Tibial nerve (tissue), 4 donors: ENCODE results near the gene PTPN7. TPM values are rescaled to one million over a fixed set of nuclear protein-coding genes. Genes with fewer than 3 reads are reported as not detected.
A peak's percentile ranks its signal among the peaks of the same experiment; 100 is the strongest.
"Not testable (repeated sequence)": the region's sequence is repeated elsewhere in the genome, so short reads cannot be mapped to it uniquely, and the experiment has no call there.

Experiments used
- DNase-seq, 2 donors: peaks; one replicate each; pipeline ENCODE4 v3.0.0-alpha.2; 2019; ENCODE audit warnings: low spot score in 2 of 2
- H3K27ac ChIP-seq, 4 donors: fragments of 200-600 bp; sonication (generic) in 3 of 4; one replicate each; pipeline ENCODE4 v1.5.1; 2017 to 2019; ENCODE audit warnings: mild to moderate bottlenecking in 1 of 4
- H3K27me3 ChIP-seq, 2 donors: fragments of 200-600 bp; sonication (generic) in 1 of 2; one replicate each; pipeline versions ENCODE4 v1.5.1 to v1.6.0; 2017 to 2019
- H3K36me3 ChIP-seq, 3 donors: fragments of 200-600 bp; sonication (generic); one replicate each; pipeline ENCODE4 v1.5.1; 2018 to 2019
- H3K4me1 ChIP-seq, 4 donors: fragments of 200-600 bp; sonication (generic) in 3 of 4; one replicate each; pipeline ENCODE4 v1.5.1; 2017 to 2019
- H3K4me3 ChIP-seq, 4 donors: fragments of 200-600 bp; sonication (generic) in 3 of 4; one replicate each; pipeline ENCODE4 v1.5.1; 2017 to 2019; ENCODE audit warnings: mild to moderate bottlenecking in 1 of 4, moderate library complexity in 1 of 4
- H3K9me3 ChIP-seq, 4 donors: fragments of 200-600 bp; sonication (generic) in 3 of 4; one replicate each; pipeline ENCODE4 v1.5.1; 2017 to 2019
- EP300 ChIP-seq, 2 donors: sonication (generic); formaldehyde crosslinking; IDR thresholded peaks; one replicate each; pipeline ENCODE4 v1.6.1; 2017; ENCODE audit warnings: antibody characterized with exemption in 2 of 2, mild to moderate bottlenecking in 1 of 2
- POLR2A ChIP-seq, 2 donors: fragments of 450-650 bp; IDR thresholded peaks; one replicate each; pipeline ENCODE4 v1.6.1; 2017; ENCODE audit warnings: antibody characterized with exemption in 2 of 2, mild to moderate bottlenecking in 2 of 2, moderate library complexity in 2 of 2
- WGBS, 2 donors: methylation state at CpG; one replicate each; pipeline ENCODE4 v1.1.5; 2018; 5-methylcytosine and 5-hydroxymethylcytosine counted together
- total RNA-seq, 4 donors: library from RNA; depleted of rRNA; stranded (reverse); fragments of >200 nt; gene quantifications; one replicate each; pipeline ENCODE4 v1.1.0, GENCODE V29; 2016
- TF ChIP-seq, protein P1 (sequence below), 5 experiments: fragments of 200-600 bp in 3 of 5; fragments of 450-650 bp in 2 of 5; sonication (generic) in 3 of 5; IDR thresholded peaks; one replicate each; pipeline ENCODE4 v1.5.1; 2016 to 2019; ENCODE audit warnings: antibody characterized with exemption in 5 of 5, mild to moderate bottlenecking in 3 of 5, moderate library complexity in 2 of 5

PTPN7 gene
- total RNA-seq, 4 donors from 2014 or later = 1.2 to 13.8 (median 6.8) TPM

DNA sequence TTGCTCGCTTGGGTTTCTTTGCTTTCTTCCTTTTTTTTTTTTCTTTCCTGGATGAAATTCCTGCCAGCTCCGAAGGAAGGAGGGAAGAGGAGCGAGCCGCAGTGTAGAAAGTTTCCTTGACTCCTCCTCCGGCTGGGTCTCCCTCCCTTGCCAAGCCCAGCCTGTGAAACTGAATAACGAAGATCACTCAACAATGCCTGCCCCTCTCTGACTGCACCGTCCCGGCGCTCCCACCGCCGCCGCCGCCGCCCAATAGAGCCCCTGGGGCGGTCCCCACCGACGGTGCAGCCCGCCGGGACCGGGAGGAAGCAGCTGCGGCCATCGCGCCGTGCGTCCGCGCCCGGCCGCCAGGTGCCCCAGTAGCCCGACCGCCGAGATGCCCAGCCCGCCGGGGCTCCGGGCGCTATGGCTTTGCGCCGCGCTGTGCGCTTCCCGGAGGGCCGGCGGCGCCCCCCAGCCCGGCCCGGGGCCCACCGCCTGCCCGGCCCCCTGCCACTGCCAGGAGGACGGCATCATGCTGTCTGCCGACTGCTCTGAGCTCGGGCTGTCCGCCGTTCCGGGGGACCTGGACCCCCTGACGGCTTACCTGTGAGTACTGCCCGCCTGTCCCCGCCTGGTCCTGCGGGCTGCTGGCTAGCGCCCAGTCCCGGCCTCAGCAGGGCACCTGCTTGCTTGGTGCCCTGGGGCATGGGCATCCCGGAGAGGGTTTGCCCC is 33.4 kb upstream of the PTPN7 start, which contains the start of gene LGR6:
TSS of gene LGR6 (plus strand) at position 186 of the 714 bp plus-strand sequence. CDS start at position 377, 191 bp downstream.
- Histone ChIP-seq H3K27ac (no peak within 1 kb of the TSS), H3K27me3 (peaks cover 0 to 35% of the 10 kb centered on the region in 2 donors), H3K9me3 (no peaks in the 10 kb centered on the region), H3K4me1 (peaks cover 0 to 19% (median 0%) of the 10 kb centered on the region in 4 donors), H3K36me3 (no peaks in the 10 kb centered on the region), H3K4me3 (peak within 1 kb of the TSS in 2 of 4 donors; percentile 9 to 43)
- DNase-seq = no peak
- 5 to 6% methylated on average over 46 to 60 of the region's 61 CpGs for WGBS, 2 donors
- TF ChIP-seq, protein P1, sequence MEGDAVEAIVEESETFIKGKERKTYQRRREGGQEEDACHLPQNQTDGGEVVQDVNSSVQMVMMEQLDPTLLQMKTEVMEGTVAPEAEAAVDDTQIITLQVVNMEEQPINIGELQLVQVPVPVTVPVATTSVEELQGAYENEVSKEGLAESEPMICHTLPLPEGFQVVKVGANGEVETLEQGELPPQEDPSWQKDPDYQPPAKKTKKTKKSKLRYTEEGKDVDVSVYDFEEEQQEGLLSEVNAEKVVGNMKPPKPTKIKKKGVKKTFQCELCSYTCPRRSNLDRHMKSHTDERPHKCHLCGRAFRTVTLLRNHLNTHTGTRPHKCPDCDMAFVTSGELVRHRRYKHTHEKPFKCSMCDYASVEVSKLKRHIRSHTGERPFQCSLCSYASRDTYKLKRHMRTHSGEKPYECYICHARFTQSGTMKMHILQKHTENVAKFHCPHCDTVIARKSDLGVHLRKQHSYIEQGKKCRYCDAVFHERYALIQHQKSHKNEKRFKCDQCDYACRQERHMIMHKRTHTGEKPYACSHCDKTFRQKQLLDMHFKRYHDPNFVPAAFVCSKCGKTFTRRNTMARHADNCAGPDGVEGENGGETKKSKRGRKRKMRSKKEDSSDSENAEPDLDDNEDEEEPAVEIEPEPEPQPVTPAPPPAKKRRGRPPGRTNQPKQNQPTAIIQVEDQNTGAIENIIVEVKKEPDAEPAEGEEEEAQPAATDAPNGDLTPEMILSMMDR (IDR thresholded peaks at IDR 0.05) = peak in 2 of 5 experiments; percentile 8 to 24
- no peak for TF ChIP-seq EP300 (IDR thresholded peaks at IDR 0.05)

DNA sequence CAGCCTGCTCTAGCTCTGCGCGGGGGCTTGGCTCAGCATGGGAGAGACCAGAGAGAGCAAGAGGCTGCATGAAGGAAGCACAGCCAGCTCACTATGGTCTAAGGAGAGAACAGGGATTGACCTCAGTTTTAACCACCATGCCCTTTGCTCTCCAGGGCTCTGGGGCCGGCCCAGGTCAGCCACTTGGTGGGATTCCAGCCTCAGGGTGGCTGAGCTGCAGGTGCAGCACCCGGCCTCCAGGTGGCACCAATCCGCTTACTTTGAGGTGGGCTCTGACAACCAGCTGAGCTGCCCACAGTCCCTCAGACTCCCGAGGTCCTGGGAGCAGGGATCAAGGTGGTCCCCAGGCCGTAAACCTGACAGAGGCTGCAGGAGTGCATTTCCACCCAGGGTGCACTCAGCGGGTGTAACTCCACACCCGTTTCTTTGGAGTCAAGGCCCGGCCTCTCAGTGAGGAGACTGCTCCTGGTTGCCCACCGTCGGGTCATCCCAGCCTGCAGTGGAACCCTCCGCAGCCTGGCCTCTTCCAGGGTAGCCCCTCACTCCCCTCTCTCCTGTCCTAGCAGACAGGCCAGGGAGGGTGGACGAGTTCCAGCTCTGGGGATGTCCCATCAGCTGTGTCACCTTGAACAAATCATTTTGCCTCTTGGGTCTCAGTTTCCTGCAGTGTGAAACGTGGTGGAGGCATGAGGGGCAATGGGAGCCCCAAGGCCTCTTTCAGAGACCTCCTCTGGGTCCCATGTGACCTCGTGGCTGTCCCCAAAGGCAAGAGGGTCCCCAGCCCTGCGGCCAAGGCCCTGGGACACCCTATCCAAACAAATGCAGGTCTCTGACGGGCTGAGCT is 32.6 kb upstream of the PTPN7 start:
- WGBS, 2 donors = 25 to 28% methylated on average over 14 to 18 of the region's 18 CpGs
- no peak overlapping the region for H3K27ac ChIP-seq
- TF ChIP-seq EP300 (IDR thresholded peaks at IDR 0.05) = no peak
- TF ChIP-seq, protein P1 (IDR thresholded peaks at IDR 0.05) = peak; percentile 72 to 89 (median 82)

DNA sequence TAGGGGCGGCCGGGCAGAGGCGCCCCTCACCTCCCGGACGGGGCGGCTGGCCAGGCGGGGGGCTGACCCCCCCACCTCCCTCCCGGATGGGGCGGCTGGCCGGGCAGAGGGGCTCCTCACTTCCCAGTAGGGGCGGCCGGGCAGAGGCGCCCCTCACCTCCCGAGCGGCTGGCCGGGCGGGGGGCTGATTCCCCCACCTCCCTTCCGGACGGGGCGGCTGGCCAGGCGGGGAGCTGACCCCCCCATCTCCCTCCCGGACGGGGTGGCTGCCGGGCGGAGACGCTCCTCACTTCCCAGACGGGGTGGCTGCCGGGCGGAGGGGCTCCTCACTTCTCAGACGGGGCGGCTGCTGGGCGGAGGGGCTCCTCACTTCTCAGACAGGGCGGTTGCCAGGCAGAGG is 31.0 kb upstream of the PTPN7 start:
- H3K4me1 ChIP-seq = peaks cover 0 to 18% (median 0%) of the 10 kb centered on the region in 4 donors
- DNase-seq, H3K9me3 ChIP-seq, H3K36me3 ChIP-seq, H3K27ac ChIP-seq, H3K4me3 ChIP-seq: not testable (repeated sequence)
- peaks cover 0 to 35% of the 10 kb centered on the region in 2 donors for H3K27me3 ChIP-seq
- WGBS, 2 donors = 92 to 93% methylated on average over 3 to 17 of the region's 33 CpGs

More for the DNA sequence above, 32.6 kb upstream of the PTPN7 start:
- Histone ChIP-seq H3K27me3 (peaks cover 0 to 35% of the 10 kb centered on the region in 2 donors), H3K9me3 (no peaks in the 10 kb centered on the region), H3K4me3 (peak overlapping the region in 2 of 4 donors; percentile 9 to 43), H3K36me3 (no peaks in the 10 kb centered on the region), H3K4me1 (peaks cover 0 to 18% (median 0%) of the 10 kb centered on the region in 4 donors)
- DNase-seq = peak in 1 of 2 donors; percentile 43

DNA sequence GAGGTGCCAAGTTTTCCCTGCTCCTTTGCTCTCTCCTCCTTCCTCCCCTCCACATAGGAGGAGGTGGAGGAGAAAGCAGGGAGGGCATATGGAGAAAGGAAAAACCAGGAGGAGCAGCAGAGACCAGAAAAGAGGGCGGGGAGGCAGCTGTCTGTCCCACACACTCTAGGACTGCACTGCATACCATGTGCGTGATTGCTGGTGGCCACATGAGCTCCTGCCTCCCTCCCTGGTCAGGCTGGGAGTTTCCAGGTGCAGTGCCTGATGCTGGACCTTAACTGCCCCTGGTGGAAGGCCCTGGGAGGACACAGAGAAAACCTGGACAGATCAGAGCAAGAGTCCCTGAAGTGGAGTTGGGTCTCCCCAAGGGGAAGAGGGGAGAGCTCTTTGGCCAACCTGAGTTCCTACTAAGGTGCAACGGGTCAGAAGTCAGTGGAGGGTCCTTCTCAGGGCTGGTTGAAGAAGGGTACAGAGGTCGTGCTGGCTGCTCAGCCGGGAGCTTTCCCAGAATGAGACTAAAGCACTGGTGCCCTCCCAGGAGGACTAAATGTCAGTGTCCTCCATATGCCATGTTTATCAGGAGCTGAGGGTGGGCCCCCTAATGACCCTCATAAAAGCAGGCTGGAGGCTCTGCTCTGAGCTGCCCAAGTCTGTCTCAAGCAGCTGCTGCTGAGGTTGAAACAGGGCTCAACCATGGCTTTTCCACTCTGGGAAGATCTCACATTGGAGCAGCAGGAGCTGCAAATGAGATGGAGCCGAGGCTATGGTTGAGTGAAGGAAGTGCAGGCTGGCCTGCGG is 29.7 kb upstream of the PTPN7 start:
- peaks cover 0 to 25% of the 10 kb centered on the region in 2 donors for H3K27me3 ChIP-seq
- H3K4me3 ChIP-seq = no peak overlapping the region
- TF ChIP-seq, protein P1 (IDR thresholded peaks at IDR 0.05) = no peak
- no peak for TF ChIP-seq POLR2A (IDR thresholded peaks at IDR 0.05)
- no peak for TF ChIP-seq EP300 (IDR thresholded peaks at IDR 0.05)
- 70 to 82% methylated on average over 7 of the region's 7 CpGs for WGBS, 2 donors
- DNase-seq = no peak
- no peaks in the 10 kb centered on the region for H3K36me3 ChIP-seq
- H3K9me3 ChIP-seq = no peaks in the 10 kb centered on the region
- peaks cover 0 to 23% (median under 1%) of the 10 kb centered on the region in 4 donors for H3K4me1 ChIP-seq
- H3K27ac ChIP-seq = no peak overlapping the region
